Panc1 (cell line): ENCODE measurements around the gene ADARB2.

Experiments
- CTCF ChIP-seq: fragments of 450-650 bp; IDR thresholded peaks from 2 replicates; pipeline ENCODE4 v1.5.1; 2017; ENCODE audit warnings: mild to moderate bottlenecking
- POLR2AphosphoS5 ChIP-seq: IDR thresholded peaks from 2 replicates; pipeline ENCODE4 v1.6.1; 2012; ENCODE audit warnings: mild to moderate bottlenecking, low read depth, low read length, moderate library complexity

- TF ChIP-seq POLR2AphosphoS5 (no peak), CTCF (no peak)
Measured at GRCh38 chr10:1668399-1668798, 68.9 kb downstream of the ADARB2 start.
